Left ventricle myocardium inferior (tissue), 1 donor: Measurements from ENCODE around the gene SLC26A1. TPM values are rescaled to one million over a fixed set of nuclear protein-coding genes. Genes with fewer than 3 reads are reported as not detected.

Experiments
- DNase-seq: peaks from one replicate; pipeline ENCODE4 v3.0.0-alpha.2; 2020
- H3K27ac ChIP-seq: fragments of 200-600 bp; replicated peaks from 2 replicates; pipeline ENCODE4 v1.8.0; 2021
- H3K27me3 ChIP-seq: fragments of 200-600 bp; 2 replicates; pipeline ENCODE4 v1.8.0; 2021; ENCODE audit warnings: low read depth
- H3K36me3 ChIP-seq: fragments of 200-600 bp; 2 replicates; pipeline ENCODE4 v1.8.0; 2021
- H3K4me1 ChIP-seq: fragments of 200-600 bp; 2 replicates; pipeline ENCODE4 v1.8.0; 2021
- H3K4me3 ChIP-seq: fragments of 200-600 bp; 2 replicates; pipeline ENCODE4 v1.8.0; 2021; ENCODE audit warnings: mild to moderate bottlenecking, moderate library complexity
- H3K9me3 ChIP-seq: fragments of 200-600 bp; replicated peaks from 2 replicates; pipeline ENCODE4 v1.8.0; 2021
- intact Hi-C: fragments of 100-400 bp; cut with micrococcal nuclease; formaldehyde crosslinking; loops from one replicate; pipeline ENCODE4 v1.11.0; 2022
- total RNA-seq: library from RNA; stranded (reverse); fragmentation: NEBNext Ultra II Directional; extraction: Animal tissue kit (Norgen Biotek cat#: 25700); gene quantifications from one replicate; pipeline ENCODE4 v1.2.1, GENCODE V29; 2021
- TF ChIP-seq, protein P1 (sequence below): fragments of 200-600 bp; IDR thresholded peaks from 2 replicates; pipeline ENCODE4 v1.8.0; 2021; ENCODE audit warnings: antibody characterized with exemption, mild to moderate bottlenecking, borderline replicate concordance
- donor health status: DM: no; HTN: yes; CAD: no; lungs with severe emphysema.

SLC26A1 gene
- total RNA-seq, 1 donor from 2014 or later, result not detected

DNA sequence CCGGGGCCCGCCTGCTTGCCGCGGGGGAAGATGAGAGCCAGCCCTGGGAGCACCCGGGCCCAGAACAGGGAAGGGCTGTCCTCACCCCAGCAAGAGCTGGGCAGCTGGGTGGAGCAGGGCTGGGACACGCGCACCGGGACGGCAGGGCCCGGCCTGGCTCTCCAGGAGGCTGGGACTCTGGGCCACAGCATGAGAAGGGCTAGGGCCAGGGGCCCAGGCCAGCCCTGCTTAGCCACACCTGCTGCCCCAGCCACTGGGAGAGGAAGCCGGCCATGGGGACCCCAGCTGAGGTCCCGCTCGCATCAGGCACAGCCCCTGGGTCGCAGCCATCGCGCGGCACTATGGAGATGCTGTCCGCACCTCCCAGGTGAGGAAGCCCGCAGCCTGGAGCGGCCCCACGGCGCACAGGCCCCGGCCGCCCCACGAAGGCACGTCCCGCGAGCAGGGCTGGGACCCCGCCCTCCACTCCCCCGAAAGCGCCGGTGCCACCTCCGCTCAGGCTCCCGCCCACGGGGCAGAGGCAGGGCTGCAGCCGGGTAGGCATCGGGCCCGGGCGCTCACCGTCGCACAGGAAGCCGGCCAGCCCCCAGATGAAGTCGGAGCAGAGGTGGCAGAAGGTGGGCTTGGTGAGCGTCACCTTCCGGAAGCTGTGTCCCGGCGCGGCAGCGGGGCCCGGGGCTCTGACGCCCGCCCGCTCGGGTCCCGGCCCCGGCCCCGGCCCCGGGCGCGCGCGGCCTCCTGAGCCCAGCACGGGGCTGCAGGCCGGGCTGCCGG, 20.4 kb downstream of the SLC26A1 start:
- Histone ChIP-seq H3K36me3 (no peaks in the 10 kb centered on the region), H3K27ac (no peak overlapping the region), H3K9me3 (no peaks in the 10 kb centered on the region), H3K27me3 (peaks cover 10% of the 10 kb centered on the region), H3K4me1 (peaks cover 37% of the 10 kb centered on the region), H3K4me3 (peak overlapping the region; percentile 90)
- intact Hi-C loops, result no loop called here
- TF ChIP-seq, protein P1, sequence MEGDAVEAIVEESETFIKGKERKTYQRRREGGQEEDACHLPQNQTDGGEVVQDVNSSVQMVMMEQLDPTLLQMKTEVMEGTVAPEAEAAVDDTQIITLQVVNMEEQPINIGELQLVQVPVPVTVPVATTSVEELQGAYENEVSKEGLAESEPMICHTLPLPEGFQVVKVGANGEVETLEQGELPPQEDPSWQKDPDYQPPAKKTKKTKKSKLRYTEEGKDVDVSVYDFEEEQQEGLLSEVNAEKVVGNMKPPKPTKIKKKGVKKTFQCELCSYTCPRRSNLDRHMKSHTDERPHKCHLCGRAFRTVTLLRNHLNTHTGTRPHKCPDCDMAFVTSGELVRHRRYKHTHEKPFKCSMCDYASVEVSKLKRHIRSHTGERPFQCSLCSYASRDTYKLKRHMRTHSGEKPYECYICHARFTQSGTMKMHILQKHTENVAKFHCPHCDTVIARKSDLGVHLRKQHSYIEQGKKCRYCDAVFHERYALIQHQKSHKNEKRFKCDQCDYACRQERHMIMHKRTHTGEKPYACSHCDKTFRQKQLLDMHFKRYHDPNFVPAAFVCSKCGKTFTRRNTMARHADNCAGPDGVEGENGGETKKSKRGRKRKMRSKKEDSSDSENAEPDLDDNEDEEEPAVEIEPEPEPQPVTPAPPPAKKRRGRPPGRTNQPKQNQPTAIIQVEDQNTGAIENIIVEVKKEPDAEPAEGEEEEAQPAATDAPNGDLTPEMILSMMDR, result no peak
- DNase-seq, result peak; percentile 40

- Histone ChIP-seq H3K27ac (no peak overlapping the region), H3K4me3 (peak overlapping the region; percentile 90), H3K36me3 (peaks cover 3% of the 10 kb centered on the region), H3K4me1 (peaks cover 42% of the 10 kb centered on the region), H3K27me3 (peaks cover 14% of the 10 kb centered on the region), H3K9me3 (no peaks in the 10 kb centered on the region)
- TF ChIP-seq, protein P1, result no peak
- no peak for DNase-seq
- intact Hi-C loops, result no loop called here
These were observed 21.3 kb downstream of the SLC26A1 start for GRCh38 chr4:971666-972500.

DNA sequence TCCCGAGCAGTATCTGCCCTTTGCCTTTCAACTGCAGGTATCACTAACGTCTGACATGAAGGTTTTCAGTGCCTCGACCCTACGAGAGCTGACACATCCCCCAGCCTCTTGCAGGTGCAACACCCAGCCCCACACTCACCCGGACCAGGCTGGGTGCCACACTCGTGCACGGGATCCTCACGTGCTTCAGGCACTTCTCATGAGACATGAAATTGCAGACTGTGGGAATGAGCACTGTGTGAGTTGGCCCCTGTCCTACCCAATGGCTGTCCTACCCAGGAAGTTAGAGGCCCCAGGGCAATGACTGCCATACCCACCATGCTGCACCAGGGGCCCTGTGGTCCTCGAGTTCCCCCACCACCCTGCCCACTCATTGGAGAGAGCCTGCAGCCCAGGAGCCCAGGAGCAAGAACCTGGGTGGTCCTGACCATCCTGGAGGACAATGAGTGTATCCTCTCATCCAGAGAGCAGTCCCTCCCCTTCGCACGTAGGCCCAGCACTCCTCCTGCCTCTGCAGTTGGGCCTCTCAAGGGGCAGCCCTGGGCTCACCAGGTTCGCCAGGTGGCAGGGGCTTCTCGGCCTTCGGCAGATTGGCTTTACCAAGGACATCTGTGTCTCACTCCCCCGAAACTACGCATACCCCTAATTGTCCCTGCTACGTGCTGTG, 22.2 kb downstream of the SLC26A1 start:
- H3K4me3 ChIP-seq, result no peak overlapping the region

GRCh38 chr4:970046-970745, 23.0 kb downstream of the SLC26A1 start:
- Histone ChIP-seq H3K4me1 (peaks cover 42% of the 10 kb centered on the region), H3K27ac (no peak overlapping the region), H3K4me3 (no peak overlapping the region), H3K9me3 (no peaks in the 10 kb centered on the region), H3K27me3 (peaks cover 14% of the 10 kb centered on the region), H3K36me3 (peaks cover 20% of the 10 kb centered on the region)
- intact Hi-C loops, result no loop called here
- no peak for DNase-seq
- TF ChIP-seq, protein P1, result no peak

More for the DNA sequence above, 22.2 kb downstream of the SLC26A1 start:
- H3K27me3 ChIP-seq, result peaks cover 14% of the 10 kb centered on the region
- peaks cover 42% of the 10 kb centered on the region for H3K4me1 ChIP-seq
- no peak for DNase-seq
- H3K36me3 ChIP-seq, result peaks cover 12% of the 10 kb centered on the region
- TF ChIP-seq, protein P1, result no peak
- intact Hi-C loops, result no loop called here
- H3K27ac ChIP-seq, result no peak overlapping the region
- no peaks in the 10 kb centered on the region for H3K9me3 ChIP-seq
